Sigmoid colon (tissue), 7 donors: Measurements from ENCODE around the gene DOK5. TPM values are rescaled to one million over a fixed set of nuclear protein-coding genes. Genes with fewer than 3 reads are reported as not detected.

ENCODE experiments used
- DNase-seq: peaks from one replicate; pipeline ENCODE4 v3.0.0-alpha.2; 2019
- H3K27ac ChIP-seq, 4 donors: fragments of 200-600 bp; sonication (generic); one replicate each; pipeline ENCODE4 v1.5.1; 2016 to 2019; ENCODE audit warnings: mild to moderate bottlenecking in 1 of 4
- H3K27me3 ChIP-seq, 3 donors: fragments of 200-600 bp; sonication (generic); one replicate each; pipeline ENCODE4 v1.5.1; 2019; ENCODE audit warnings: mild to moderate bottlenecking in 1 of 3
- H3K36me3 ChIP-seq, 4 donors: fragments of 200-600 bp; sonication (generic); one replicate each; pipeline ENCODE4 v1.5.1; 2016 to 2019
- H3K4me1 ChIP-seq, 4 donors: fragments of 200-600 bp; sonication (generic); one replicate each; pipeline ENCODE4 v1.5.1; 2017 to 2019
- H3K4me3 ChIP-seq, 4 donors: fragments of 200-600 bp; sonication (generic); one replicate each; pipeline ENCODE4 v1.5.1; 2017 to 2019; ENCODE audit warnings: mild to moderate bottlenecking in 2 of 4, moderate library complexity in 1 of 4
- H3K9me3 ChIP-seq, 4 donors: fragments of 200-600 bp in 3 of 4; sonication (generic) in 3 of 4; one replicate each; pipeline versions ENCODE4 v1.5.1 to v1.6.1; 2013 to 2019
- EP300 ChIP-seq, 4 donors: sonication (generic); formaldehyde crosslinking; IDR thresholded peaks; one replicate each; pipeline ENCODE4 v1.6.1; 2017; ENCODE audit warnings: antibody characterized with exemption in 4 of 4
- POLR2A ChIP-seq, 2 donors: fragments of 450-650 bp; IDR thresholded peaks; one replicate each; pipeline ENCODE4 v1.6.1; 2016; ENCODE audit warnings: antibody characterized with exemption in 2 of 2, mild to moderate bottlenecking in 2 of 2, moderate library complexity in 2 of 2
- POLR2AphosphoS5 ChIP-seq, 4 donors: sonication (generic); formaldehyde crosslinking; IDR thresholded peaks; one replicate each; pipeline ENCODE4 v1.6.1; 2017; ENCODE audit warnings: antibody characterized with exemption in 4 of 4
- WGBS, 2 donors: extraction: QIAGEN DNeasy Blood & Tissue Kit; methylation state at CpG; one replicate each; pipeline ENCODE4 v1.1.7; 2013; 5-methylcytosine and 5-hydroxymethylcytosine counted together
- intact Hi-C: fragments of 100-400 bp; cut with DNase I; formaldehyde crosslinking; loops from one replicate; pipeline ENCODE4 v1.15.1; 2023
- polyA plus RNA-seq, 3 donors: library from polyadenylated mRNA; stranded (reverse); fragments of 200-250 nt; gene quantifications; one replicate each; pipeline ENCODE4 v1.2.3, GENCODE V29; 2013
- total RNA-seq, 4 donors: library from RNA; depleted of rRNA; stranded (reverse); fragments of >200 nt; gene quantifications; one replicate each; pipeline ENCODE4 v1.1.0, GENCODE V29; 2016
- TF ChIP-seq, protein P1 (sequence below), 4 experiments: fragments of 450-650 bp in 3 of 4; fragments of 200-600 bp in 1 of 4; IDR thresholded peaks; one replicate each; pipeline ENCODE4 v1.5.1; 2016 to 2019; ENCODE audit warnings: antibody characterized with exemption in 4 of 4, mild to moderate bottlenecking in 3 of 4, moderate library complexity in 2 of 4
- donor health status: healthy with polysubstance abuse.
- donor health status: Bipolar disorder and iron deficiency.
- donor health status: healthy.

The DOK5 gene
- total and polyA plus RNA-seq, 7 donors = 0.32 to 5.0 (median 1.7) TPM; not detected in 1

- intact Hi-C loops = no loop called here
- Histone ChIP-seq H3K9me3 (peaks cover 0 to 1% (median 0%) of the 10 kb centered on the region in 4 donors), H3K36me3 (no peaks in the 10 kb centered on the region), H3K27ac (no peak overlapping the region), H3K4me3 (no peak overlapping the region), H3K4me1 (no peaks in the 10 kb centered on the region), H3K27me3 (no peaks in the 10 kb centered on the region)
- WGBS, 2 donors = 87 to 93% methylated on average over 3 of the region's 3 CpGs
- TF ChIP-seq EP300 (IDR thresholded peaks at IDR 0.05) = no peak
- no peak for TF ChIP-seq POLR2AphosphoS5 (IDR thresholded peaks at IDR 0.05)
- TF ChIP-seq POLR2A (IDR thresholded peaks at IDR 0.05) = no peak
- TF ChIP-seq, protein P1, sequence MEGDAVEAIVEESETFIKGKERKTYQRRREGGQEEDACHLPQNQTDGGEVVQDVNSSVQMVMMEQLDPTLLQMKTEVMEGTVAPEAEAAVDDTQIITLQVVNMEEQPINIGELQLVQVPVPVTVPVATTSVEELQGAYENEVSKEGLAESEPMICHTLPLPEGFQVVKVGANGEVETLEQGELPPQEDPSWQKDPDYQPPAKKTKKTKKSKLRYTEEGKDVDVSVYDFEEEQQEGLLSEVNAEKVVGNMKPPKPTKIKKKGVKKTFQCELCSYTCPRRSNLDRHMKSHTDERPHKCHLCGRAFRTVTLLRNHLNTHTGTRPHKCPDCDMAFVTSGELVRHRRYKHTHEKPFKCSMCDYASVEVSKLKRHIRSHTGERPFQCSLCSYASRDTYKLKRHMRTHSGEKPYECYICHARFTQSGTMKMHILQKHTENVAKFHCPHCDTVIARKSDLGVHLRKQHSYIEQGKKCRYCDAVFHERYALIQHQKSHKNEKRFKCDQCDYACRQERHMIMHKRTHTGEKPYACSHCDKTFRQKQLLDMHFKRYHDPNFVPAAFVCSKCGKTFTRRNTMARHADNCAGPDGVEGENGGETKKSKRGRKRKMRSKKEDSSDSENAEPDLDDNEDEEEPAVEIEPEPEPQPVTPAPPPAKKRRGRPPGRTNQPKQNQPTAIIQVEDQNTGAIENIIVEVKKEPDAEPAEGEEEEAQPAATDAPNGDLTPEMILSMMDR (IDR thresholded peaks at IDR 0.05) = no peak
- DNase-seq = no peak
Measured at GRCh38 chr20:54532573-54532972, 57.2 kb downstream of the DOK5 start.

DNA sequence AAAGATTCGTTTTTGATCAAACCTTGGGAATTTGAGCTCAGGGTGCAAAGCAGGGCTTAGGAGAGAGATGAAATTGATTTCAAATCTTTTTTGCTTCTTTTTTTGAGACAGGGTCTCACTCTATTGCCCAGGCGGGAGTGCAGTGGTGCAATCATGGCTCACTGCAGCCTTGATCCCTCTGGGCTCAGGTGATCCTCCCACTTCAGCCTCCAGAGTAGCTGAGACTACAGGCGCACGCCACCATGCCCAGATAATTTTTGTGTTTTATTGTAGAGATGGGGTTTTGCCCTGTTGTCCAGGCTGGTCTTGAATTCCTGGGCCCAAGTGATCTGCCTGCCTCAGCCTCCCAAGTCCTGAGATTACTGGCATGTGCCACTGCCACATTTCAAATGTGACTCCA lies 58.7 kb downstream of the DOK5 start:
- WGBS, 2 donors = 84 to 90% methylated on average over 4 of the region's 4 CpGs
- TF ChIP-seq, protein P1 (IDR thresholded peaks at IDR 0.05) = no peak
- TF ChIP-seq POLR2A (IDR thresholded peaks at IDR 0.05) (no peak), EP300 (IDR thresholded peaks at IDR 0.05) (no peak), POLR2AphosphoS5 (IDR thresholded peaks at IDR 0.05) (no peak)
- intact Hi-C loops = no loop called here

DNA sequence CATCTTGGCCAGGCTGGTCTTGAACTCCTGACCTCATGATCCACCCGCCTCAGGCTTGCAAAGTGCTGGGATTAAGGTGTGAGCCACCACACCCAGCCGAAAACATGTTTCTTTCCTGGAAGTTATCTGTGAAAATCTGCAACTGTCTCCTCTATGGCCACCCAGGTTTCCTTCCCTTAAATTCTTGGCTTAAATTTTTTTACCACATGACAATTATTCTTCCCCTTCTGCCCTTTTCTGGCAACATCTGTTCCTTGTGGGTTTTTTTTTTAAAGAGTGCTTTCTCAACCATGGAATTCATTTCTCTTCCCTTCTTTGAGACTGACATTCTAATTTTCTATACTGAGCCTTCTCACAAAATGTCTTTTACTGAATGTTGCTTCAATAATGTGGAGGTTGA lies 59.6 kb downstream of the DOK5 start:
- H3K36me3 ChIP-seq = no peaks in the 10 kb centered on the region
- intact Hi-C loops = no loop called here
- no peaks in the 10 kb centered on the region for H3K27me3 ChIP-seq
- WGBS, 2 donors = 55 to 70% methylated on average over 2 of the region's 2 CpGs
- no peak for TF ChIP-seq POLR2AphosphoS5 (IDR thresholded peaks at IDR 0.05)
- TF ChIP-seq, protein P1 (IDR thresholded peaks at IDR 0.05) = no peak
- TF ChIP-seq EP300 (IDR thresholded peaks at IDR 0.05) = no peak
- TF ChIP-seq POLR2A (IDR thresholded peaks at IDR 0.05) = no peak
- H3K4me1 ChIP-seq = no peaks in the 10 kb centered on the region
- H3K27ac ChIP-seq = no peak overlapping the region
- H3K4me3 ChIP-seq = no peak overlapping the region
- H3K9me3 ChIP-seq = no peaks in the 10 kb centered on the region
- DNase-seq = no peak

More for the DNA sequence above, 58.7 kb downstream of the DOK5 start:
- Histone ChIP-seq H3K9me3 (no peaks in the 10 kb centered on the region), H3K27me3 (no peaks in the 10 kb centered on the region), H3K4me1 (no peaks in the 10 kb centered on the region), H3K36me3 (no peaks in the 10 kb centered on the region), H3K27ac (no peak overlapping the region), H3K4me3 (no peak overlapping the region)
- no peak for DNase-seq

DNA sequence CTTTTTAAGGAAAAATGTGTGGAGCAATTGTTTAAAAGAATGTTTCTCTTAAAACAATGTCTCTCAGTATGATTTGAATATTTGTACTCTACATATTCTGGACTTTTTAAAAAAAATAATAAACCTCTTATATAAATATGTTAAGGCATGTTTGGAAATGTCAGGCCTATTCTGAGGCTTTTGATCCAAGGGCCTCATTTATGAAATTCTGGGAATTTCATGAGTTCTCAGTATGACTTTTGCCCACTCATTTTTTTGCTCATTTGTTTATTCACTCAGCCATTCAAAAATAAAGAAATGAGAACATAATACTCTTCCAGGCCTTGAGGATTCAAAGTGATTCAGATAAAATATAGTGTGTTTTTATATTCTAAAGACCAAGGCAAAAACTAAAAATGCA lies 60.4 kb downstream of the DOK5 start:
- Histone ChIP-seq H3K4me3 (no peak overlapping the region), H3K27ac (no peak overlapping the region), H3K9me3 (no peaks in the 10 kb centered on the region), H3K27me3 (no peaks in the 10 kb centered on the region), H3K36me3 (no peaks in the 10 kb centered on the region), H3K4me1 (no peaks in the 10 kb centered on the region)
- intact Hi-C loops = no loop called here
- TF ChIP-seq, protein P1 (IDR thresholded peaks at IDR 0.05) = no peak
- TF ChIP-seq POLR2A (IDR thresholded peaks at IDR 0.05) (no peak), EP300 (IDR thresholded peaks at IDR 0.05) (no peak), POLR2AphosphoS5 (IDR thresholded peaks at IDR 0.05) (no peak)
- no peak for DNase-seq

DNA sequence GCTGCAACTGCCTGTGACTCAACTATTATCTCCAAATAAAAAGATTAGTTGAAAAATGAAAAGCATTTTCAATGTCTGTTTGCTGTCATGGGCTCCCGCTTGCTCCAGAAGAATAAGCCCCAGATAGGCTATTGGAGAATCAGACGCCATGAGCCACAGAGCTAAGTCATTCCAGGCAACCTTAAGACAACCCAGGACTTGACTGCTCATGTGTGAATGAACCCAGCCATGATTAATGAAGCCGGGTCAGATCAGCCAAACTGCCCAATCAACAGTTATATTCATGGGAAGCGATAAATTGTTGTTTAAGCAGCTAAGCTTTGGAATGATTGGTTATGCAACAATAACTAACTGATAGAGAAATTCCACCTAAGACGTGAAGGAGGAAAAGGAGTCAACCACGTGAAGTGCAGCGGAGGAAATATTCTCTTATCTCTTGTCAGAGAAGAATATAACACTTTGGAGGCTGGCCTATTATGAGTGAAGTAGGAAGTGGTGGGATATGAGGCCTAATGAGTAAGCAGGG lies 64.2 kb downstream of the DOK5 start:
- no peak for DNase-seq
- H3K27ac ChIP-seq = no peak overlapping the region
- H3K9me3 ChIP-seq = no peaks in the 10 kb centered on the region
- intact Hi-C loops = no loop called here
- H3K27me3 ChIP-seq = no peaks in the 10 kb centered on the region
- WGBS, 2 donors = 89 to 90% methylated on average over 7 of the region's 7 CpGs
- no peaks in the 10 kb centered on the region for H3K4me1 ChIP-seq
- no peaks in the 10 kb centered on the region for H3K36me3 ChIP-seq
- H3K4me3 ChIP-seq = no peak overlapping the region
- TF ChIP-seq POLR2A (IDR thresholded peaks at IDR 0.05) (no peak), POLR2AphosphoS5 (IDR thresholded peaks at IDR 0.05) (no peak), EP300 (IDR thresholded peaks at IDR 0.05) (no peak)
- TF ChIP-seq, protein P1 (IDR thresholded peaks at IDR 0.05) = no peak
